HCEC 1CT (cell line): Measurements from ENCODE around the gene SOX5.
"Not testable (repeated sequence)": the region's sequence is repeated elsewhere in the genome, so short reads cannot be mapped to it uniquely, and the experiment has no call there.

ENCODE experiments used
- DNase-seq: peaks from one replicate; pipeline ENCODE4 v3.0.0-alpha.2; 2017

Gene SOX5

GRCh38 chr12:23533265-23533664 lies 416.2 kb downstream of the SOX5 start:
- DNase-seq = no peak

DNA sequence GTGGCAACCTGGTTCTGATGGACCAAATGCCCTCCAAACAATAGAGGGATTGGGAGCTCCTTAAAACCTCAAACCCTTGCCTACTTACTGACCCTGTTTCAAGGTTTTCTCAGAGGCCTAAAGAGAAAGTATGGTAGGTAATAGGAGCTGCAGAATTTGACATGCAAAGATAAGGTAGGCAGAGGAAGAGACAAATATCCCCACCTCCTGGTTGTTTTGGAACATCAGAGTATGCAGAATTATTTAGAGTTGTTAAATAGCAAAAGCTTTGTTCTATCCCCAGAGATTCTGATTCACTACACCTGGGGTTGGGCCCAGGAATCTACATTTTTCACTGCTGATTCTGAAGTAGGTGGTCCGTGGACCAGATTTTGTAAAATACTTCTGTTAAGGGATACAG lies 421.2 kb downstream of the SOX5 start:
- DNase-seq = no peak

GRCh38 chr12:23525450-23526072 lies 423.9 kb downstream of the SOX5 start:
- no peak for DNase-seq

- DNase-seq = no peak
These were observed 426.1 kb downstream of the SOX5 start for GRCh38 chr12:23523339-23523738.

- DNase-seq = not testable (repeated sequence)
These were observed 430.0 kb downstream of the SOX5 start for GRCh38 chr12:23519444-23519843.

GRCh38 chr12:23515785-23516184 lies 433.7 kb downstream of the SOX5 start:
- not testable (repeated sequence) for DNase-seq

GRCh38 chr12:23510484-23510883 lies 439.0 kb downstream of the SOX5 start:
- no peak for DNase-seq

GRCh38 chr12:23509832-23510231 lies 439.6 kb downstream of the SOX5 start:
- not testable (repeated sequence) for DNase-seq

GRCh38 chr12:23507785-23508184 lies 441.7 kb downstream of the SOX5 start:
- DNase-seq = not testable (repeated sequence)

GRCh38 chr12:23505736-23506135 lies 443.7 kb downstream of the SOX5 start:
- DNase-seq = not testable (repeated sequence)

DNA sequence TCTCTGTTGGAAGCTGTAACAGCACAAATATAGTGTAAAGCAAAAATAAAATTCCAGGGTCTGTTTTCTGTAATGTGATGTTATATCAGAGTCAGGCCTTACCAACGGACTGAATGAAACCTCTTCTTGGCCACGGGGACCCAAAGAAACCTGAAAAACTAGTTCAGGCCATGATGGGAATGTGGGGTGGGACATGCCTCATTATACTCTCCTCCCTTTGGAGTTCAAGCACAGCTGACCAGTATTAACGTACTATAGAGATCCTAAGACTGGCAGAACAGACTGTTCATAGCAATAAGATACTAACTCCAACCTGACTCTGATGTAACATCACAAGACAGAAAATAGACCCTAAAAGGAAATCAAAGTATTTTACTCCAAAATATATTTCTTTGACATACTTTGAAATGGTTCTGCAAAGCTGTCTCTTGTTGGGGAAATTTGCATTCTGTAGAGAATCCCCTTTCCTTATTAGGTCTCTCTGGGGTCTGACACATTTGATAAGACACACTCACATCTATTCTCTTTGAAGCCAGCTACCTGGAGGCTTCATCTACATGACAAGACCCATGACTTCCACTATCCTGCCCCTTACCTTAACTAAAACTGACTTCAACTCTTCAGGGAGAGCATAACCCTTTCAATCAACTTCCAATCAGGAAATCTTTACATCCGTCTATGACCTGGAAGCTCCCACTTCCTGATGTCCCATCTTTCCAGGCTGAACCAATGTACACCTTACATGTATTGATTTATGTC lies 444.6 kb downstream of the SOX5 start:
- DNase-seq = no peak

DNA sequence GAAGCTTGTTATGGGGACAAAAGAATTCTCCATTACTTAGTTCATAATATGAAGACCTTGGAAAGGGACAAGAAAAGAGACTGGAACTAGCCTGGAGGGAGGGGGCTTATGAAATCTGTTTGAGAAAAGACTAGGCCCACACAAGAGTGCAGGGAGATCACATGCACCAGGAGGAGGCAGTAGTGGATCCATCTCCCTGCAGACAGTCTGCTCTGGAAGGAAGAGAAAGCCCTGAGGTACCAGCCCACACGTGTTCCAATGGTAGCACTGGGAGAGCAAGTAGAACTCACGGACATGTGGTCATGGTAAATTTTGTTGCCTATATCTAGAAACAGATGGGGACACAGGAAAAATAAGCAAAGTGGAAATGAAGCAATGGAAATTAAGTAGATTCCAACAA lies 445.4 kb downstream of the SOX5 start:
- DNase-seq = no peak

DNA sequence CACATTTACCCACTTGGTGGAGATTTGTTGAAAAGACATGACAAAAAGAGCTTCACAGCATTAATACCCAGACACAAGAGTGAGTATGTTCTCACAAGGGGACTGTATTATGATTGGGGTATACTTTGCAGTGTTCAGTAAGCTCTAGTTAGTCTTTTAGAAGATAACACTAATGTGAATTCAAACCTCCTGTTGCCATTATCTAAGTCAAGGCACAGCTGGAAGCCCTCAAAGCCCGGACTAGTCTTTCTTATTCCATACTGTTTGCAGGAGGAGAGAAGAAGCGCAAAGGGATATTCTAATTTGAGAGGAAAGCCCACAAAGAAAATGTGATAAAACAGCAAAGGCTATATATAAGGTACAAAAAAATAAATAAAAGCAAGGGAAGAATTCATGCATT lies 445.9 kb downstream of the SOX5 start:
- DNase-seq = no peak

GRCh38 chr12:23502259-23502658 lies 447.2 kb downstream of the SOX5 start:
- DNase-seq = no peak

DNA sequence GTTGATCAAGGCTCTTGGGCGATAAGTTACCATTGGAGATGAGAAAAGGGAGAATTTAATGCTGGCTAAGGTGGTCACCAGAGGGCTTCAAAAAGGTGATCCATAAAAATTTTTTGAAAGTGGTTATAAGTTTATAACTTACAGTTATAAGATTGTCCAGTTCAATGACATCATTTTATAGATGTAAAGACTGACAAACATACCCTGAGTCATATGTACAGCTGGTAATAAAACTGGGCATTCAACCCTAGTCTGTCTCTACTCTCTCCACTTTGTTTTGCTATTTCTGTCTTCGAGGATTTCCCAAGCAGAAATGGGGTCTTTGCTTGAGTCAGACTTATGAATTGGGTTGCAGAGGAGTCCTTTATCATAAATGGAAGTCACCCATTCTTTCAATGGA lies 454.0 kb downstream of the SOX5 start:
- no peak for DNase-seq

GRCh38 chr12:23493672-23494071 lies 455.8 kb downstream of the SOX5 start:
- DNase-seq = no peak

DNA sequence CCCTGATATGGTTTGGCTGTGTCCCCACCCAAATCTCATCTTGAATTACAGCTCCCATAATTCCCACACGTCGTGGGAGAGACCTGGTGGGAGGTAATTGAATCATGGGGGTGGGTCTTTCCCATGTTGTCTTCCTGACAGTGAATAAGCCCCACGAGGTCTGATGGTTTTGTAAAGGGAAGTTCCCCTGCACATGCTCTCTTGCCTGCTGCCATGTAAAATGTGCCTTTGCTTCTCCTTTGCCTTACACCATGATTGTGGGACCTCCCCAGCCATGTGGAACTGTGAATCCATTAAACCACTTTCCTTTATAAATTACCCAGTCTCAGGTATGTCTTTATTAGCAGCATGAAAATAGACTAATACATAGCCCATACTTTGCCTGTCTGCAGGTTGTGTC lies 458.4 kb downstream of the SOX5 start:
- DNase-seq = not testable (repeated sequence)

- DNase-seq = no peak
These were observed 461.3 kb downstream of the SOX5 start for GRCh38 chr12:23488130-23488529.

GRCh38 chr12:23484238-23484637 lies 465.2 kb downstream of the SOX5 start:
- no peak for DNase-seq

GRCh38 chr12:23482571-23482970 lies 466.9 kb downstream of the SOX5 start:
- DNase-seq = no peak
